ENCODE data around the gene TMC6.

Gene TMC6

DNA sequence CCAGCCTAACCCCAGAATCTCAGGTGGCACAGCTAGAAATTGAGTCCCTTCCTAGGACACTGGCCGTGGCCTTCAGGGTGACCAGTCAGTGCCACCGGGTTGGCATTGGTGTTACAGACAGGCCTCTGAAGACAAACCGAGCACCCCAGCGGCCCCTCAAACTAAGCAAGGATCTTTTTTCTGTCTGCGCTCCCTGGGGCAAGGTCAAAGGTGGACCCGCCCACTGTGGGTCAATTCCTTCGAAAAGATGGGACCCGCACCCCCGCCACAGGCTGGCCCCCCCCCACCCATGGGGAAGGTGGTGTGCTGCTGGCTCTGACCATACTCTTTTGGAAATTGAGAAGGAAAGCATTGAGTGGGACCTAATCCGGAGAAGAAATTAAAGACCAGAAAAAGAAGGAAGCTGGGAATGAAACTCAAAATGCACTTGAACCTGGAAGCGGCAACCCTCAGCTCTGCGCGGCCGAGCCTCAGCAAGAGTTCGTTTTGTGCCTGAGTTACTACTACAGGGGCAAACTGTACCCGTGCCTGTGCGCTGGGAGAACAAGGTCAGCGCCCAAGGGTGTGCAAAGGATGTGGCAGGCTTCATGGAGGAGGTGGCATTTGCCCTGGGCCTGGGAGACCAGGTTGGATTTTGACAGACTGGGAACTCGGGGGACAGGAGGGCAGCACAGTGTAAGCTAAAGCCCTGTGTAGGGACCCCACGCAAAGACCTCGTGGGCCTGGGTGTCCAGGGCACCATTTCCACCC lies 20.4 kb downstream of the TMC6 start:
- TF ChIP-seq, protein P1, sequence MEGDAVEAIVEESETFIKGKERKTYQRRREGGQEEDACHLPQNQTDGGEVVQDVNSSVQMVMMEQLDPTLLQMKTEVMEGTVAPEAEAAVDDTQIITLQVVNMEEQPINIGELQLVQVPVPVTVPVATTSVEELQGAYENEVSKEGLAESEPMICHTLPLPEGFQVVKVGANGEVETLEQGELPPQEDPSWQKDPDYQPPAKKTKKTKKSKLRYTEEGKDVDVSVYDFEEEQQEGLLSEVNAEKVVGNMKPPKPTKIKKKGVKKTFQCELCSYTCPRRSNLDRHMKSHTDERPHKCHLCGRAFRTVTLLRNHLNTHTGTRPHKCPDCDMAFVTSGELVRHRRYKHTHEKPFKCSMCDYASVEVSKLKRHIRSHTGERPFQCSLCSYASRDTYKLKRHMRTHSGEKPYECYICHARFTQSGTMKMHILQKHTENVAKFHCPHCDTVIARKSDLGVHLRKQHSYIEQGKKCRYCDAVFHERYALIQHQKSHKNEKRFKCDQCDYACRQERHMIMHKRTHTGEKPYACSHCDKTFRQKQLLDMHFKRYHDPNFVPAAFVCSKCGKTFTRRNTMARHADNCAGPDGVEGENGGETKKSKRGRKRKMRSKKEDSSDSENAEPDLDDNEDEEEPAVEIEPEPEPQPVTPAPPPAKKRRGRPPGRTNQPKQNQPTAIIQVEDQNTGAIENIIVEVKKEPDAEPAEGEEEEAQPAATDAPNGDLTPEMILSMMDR (IDR thresholded peaks at IDR 0.05; ENCODE audit: control insufficient read depth, extremely low read depth, insufficient read depth) = no peak
- DNase-seq (ENCODE audit: low read depth) = no peak
- H3K4me3 ChIP-seq (ENCODE audit: low read depth, low read length) = no peak overlapping the region

DNA sequence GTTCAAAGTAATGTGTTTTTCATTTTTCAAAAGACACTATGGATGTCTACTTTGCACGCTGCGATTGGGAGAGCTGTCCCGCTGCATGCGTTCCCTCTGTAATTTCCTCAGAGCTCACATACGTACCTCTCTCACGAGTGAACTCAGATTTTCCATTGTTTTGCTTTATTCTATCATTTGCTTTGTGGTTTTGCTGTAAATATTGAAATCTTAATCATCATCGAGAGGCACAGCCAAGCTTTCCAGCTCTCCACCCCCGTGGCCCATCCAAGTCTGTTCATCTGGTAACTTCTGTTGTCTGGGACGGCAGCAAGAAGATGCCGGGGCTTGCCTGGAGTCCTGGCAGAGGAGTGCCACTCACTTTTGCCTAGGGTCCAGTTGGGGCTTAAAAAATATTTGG lies 21.1 kb downstream of the TMC6 start:
- no peak overlapping the region for H3K4me3 ChIP-seq (ENCODE audit: low read depth, low read length)
- no peak for DNase-seq (ENCODE audit: low read depth)
- TF ChIP-seq, protein P1 (IDR thresholded peaks at IDR 0.05; ENCODE audit: control insufficient read depth, extremely low read depth, insufficient read depth) = no peak

DNA sequence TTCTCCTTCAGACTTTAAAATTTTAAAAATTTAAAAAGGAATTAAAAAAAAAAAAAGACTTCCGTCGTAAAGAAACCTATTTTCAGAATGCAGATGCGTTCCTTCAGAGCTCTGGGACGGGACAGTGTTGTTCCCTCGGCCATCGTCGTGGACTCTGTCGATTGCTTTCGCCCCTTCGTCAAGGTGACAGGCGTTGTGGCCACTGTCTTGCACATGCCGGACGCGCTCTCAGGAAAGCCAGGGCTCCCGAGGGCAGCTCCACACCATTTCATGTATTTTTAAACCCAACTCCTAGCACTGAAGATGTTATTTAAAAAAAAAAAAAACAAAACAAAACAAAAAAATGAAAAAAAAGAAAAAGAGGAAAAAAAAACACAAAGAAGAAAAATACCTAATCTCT lies 22.3 kb downstream of the TMC6 start:
- H3K4me3 ChIP-seq (ENCODE audit: low read depth, low read length) = peak overlapping the region; percentile 23
- DNase-seq (ENCODE audit: low read depth) = no peak
- TF ChIP-seq, protein P1 (IDR thresholded peaks at IDR 0.05; ENCODE audit: control insufficient read depth, extremely low read depth, insufficient read depth) = no peak

DNA sequence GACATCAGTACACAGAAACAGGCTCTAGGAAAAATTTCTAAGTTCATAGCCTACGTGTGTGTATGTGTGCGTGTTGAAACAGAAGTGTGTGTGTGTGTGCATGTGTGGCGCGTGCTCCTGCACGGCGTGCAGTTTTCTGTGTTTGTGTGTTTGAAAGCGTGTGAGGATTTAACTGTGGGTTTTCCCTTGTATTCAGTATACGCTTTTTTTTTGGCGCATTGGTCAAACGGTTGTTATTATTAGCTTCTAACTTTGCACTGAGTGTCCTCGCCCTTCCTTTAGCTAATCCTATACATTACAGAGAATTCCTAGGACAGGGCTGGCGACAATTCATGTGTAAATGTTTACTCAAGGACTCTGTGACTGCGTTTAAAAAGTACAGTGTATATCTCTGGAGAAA lies 23.0 kb downstream of the TMC6 start:
- DNase-seq (ENCODE audit: low read depth) = peak; percentile 75
- TF ChIP-seq, protein P1 (IDR thresholded peaks at IDR 0.05; ENCODE audit: control insufficient read depth, extremely low read depth, insufficient read depth) = no peak
- H3K4me3 ChIP-seq (ENCODE audit: low read depth, low read length) = peak overlapping the region; percentile 23

DNA sequence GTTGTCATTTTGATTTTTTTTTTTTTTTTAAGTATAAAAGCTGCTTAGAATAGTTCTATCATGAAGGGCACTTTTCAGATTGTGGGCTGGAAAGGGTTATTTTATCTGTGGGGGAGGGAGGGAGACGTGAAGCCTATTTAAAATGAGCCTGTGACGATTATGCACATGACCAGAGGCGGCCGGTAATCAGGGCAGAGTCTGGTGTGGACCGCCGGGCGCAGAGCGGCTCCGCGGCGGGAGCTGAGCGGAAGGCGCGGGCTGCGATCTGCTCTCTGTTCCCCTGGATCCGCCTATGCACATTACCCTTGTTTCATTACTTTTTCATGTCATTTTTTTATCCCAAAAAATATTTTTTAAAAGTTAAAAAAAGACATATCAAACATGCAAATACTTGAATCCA lies 23.5 kb downstream of the TMC6 start:
- peak overlapping the region; percentile 23 for H3K4me3 ChIP-seq (ENCODE audit: low read depth, low read length)
- no peak for DNase-seq (ENCODE audit: low read depth)
- TF ChIP-seq, protein P1 (IDR thresholded peaks at IDR 0.05; ENCODE audit: control insufficient read depth, extremely low read depth, insufficient read depth) = no peak

DNA sequence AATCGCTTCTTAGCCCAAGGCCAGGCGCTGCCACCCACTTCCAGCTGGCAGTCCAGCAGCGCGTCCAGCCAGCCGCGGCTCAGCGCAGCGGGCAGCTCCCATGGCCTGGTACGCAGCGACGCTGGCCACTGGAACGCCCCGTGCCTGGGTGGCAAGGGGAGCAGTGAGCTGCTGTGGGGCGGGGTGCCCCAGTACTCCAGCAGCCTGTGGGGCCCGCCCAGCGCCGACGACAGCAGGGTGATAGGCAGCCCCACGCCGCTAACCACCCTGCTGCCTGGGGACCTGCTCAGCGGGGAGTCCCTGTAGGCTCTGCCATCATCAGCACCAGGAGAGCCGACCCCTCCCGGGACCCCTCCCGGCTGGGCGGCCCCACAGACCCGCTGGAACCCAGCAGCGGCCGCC lies 24.0 kb downstream of the TMC6 start:
- DNase-seq (ENCODE audit: low read depth) = no peak
- TF ChIP-seq, protein P1 (IDR thresholded peaks at IDR 0.05; ENCODE audit: control insufficient read depth, extremely low read depth, insufficient read depth) = no peak
- no peak overlapping the region; the same call in 1 of the 2 replicates for H3K4me3 ChIP-seq (ENCODE audit: low read depth, low read length)

DNA sequence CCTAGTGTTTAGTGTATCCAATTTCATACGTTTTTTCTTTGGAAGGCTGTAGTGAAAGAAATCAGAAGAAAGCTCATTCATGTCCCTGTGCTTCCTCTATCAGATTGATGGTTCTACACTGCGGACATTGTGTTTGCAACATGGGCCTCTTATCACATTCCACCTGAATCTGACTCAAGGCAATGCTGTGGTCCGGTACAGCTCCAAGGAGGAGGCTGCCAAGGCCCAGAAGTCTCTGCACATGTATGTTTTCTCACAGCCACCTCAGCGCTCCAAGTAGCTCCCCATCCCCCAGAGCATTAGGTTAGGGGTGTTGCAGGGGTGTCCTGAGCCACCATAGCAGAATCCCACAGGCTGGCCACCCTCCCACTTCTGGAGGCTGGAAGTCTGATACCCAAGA lies 25.2 kb downstream of the TMC6 start:
- TF ChIP-seq, protein P1 (IDR thresholded peaks at IDR 0.05; ENCODE audit: control insufficient read depth, extremely low read depth, insufficient read depth) = no peak
- H3K4me3 ChIP-seq (ENCODE audit: low read depth, low read length) = no peak overlapping the region
- DNase-seq (ENCODE audit: low read depth) = no peak
